K562 (cell line): ENCODE data around the gene CNOT1. TPM values are rescaled to one million over a fixed set of nuclear protein-coding genes. Genes with fewer than 3 reads are reported as not detected.

Experiments used
- ATAC-seq: fragments of 200-7000 bp; cut with Tn5 transposase; 3 replicates; pipeline ENCODE4 v1.9.1; 2020; ENCODE audit warnings: moderate library complexity
- BruUV-seq: library from RNA; stranded (reverse); fragments of 400-500 nt; replicated peaks from 2 replicates; lab custom pipeline; 2021; lab: Mats Ljungman, UMichigan
- CTCF ChIA-PET: fragments of 300-600 bp; formaldehyde crosslinking; extraction: SDS; loops from one replicate; lab custom pipeline; 2021; ENCODE audit warnings: low intra/inter-chr PET ratio; lab: Yijun Ruan, JAX
- POLR2A ChIA-PET: fragments of 300-600, 350-650 bp; sonication (Branson Sonifier 250); formaldehyde crosslinking; extraction: SDS; loops from one replicate; lab custom pipeline; 2021; ENCODE audit warnings: antibody characterized with exemption, inconsistent platforms; lab: Yijun Ruan, JAX
- DNase-seq, 4 experiments: peaks; one replicate each; pipeline versions ENCODE4 v3.0.0 to v3.0.0-alpha.2; 2011 to 2018; ENCODE audit warnings: low spot score in 3 of 4, mixed read lengths in 3 of 4; ENCODE audit errors: extremely low read depth in 1 of 4
- FAIRE-seq: peaks from 2 replicates; lab custom pipeline; 2011; peaks lifted over from hg19 to GRCh38; lab: Jason Lieb, UNC
- H2AFZ ChIP-seq: 2 replicates; pipeline ENCODE4 v1.6.0; 2011; ENCODE audit warnings: low read depth, low read length, control low read depth, inconsistent platforms
- H3K27ac ChIP-seq: fragments of 200-600 bp; 3 replicates; pipeline ENCODE4 v1.8.0; 2011; ENCODE audit warnings: low read depth, mild to moderate bottlenecking, control low read depth, inconsistent platforms, low read length, moderate library complexity, mixed read lengths; ENCODE audit errors: extremely low read depth
- H3K27me3 ChIP-seq, 2 experiments: fragments of 300-600 bp in 1 of 2; 2 replicates in 1 of 2; 3 replicates in 1 of 2; pipeline versions ENCODE4 v1.6.0 to v1.8.0; 2011; ENCODE audit warnings: inconsistent platforms in 2 of 2, low read length in 2 of 2, mild to moderate bottlenecking in 1 of 2, mixed read lengths in 1 of 2, moderate library complexity in 1 of 2; ENCODE audit not compliant: control insufficient read depth in 2 of 2, insufficient read depth in 2 of 2
- H3K36me3 ChIP-seq: fragments of 300-600 bp; 3 replicates; pipeline ENCODE4 v1.8.0; 2011; ENCODE audit warnings: mild to moderate bottlenecking, low read length, inconsistent platforms; ENCODE audit not compliant: control insufficient read depth, insufficient read depth
- H3K4me1 ChIP-seq, 2 experiments: fragments of 200-600 bp in 1 of 2; replicated peaks in 1 of 2; 2 replicates in 1 of 2; 3 replicates in 1 of 2; pipeline versions ENCODE4 v1.5.1 to v1.8.0; 2011; ENCODE audit warnings: inconsistent platforms in 2 of 2, low read length in 2 of 2, mild to moderate bottlenecking in 1 of 2, mixed read lengths in 1 of 2, moderate library complexity in 1 of 2; ENCODE audit not compliant: control insufficient read depth in 2 of 2, insufficient read depth in 2 of 2
- H3K4me2 ChIP-seq: 2 replicates; pipeline ENCODE4 v1.6.1; 2011; ENCODE audit warnings: low read length, control low read depth, inconsistent platforms, mixed read lengths; ENCODE audit not compliant: insufficient read depth
- H3K4me3 ChIP-seq: fragments of 200-600 bp; sonication (generic), shearing (Covaris generic); 2 replicates; pipeline ENCODE4 v1.5.1; 2016; ENCODE audit warnings: control low read depth, inconsistent platforms
- H3K79me2 ChIP-seq: fragments of 200-600 bp; 3 replicates; pipeline ENCODE4 v1.8.0; 2011; ENCODE audit warnings: low read length, inconsistent platforms; ENCODE audit not compliant: control insufficient read depth, insufficient read depth
- H3K9ac ChIP-seq, 2 experiments: 2 replicates each; pipeline versions ENCODE4 v1.6.0 to v1.6.1; 2011; ENCODE audit warnings: low read depth in 2 of 2, low read length in 2 of 2, control low read depth in 1 of 2, inconsistent platforms in 1 of 2, mild to moderate bottlenecking in 1 of 2, mixed read lengths in 1 of 2; ENCODE audit not compliant: insufficient read depth in 1 of 2
- H3K9me1 ChIP-seq: one replicate; pipeline ENCODE4 v1.6.0; 2011; ENCODE audit warnings: inconsistent platforms, mild to moderate bottlenecking, low read length, moderate library complexity; ENCODE audit not compliant: control insufficient read depth, insufficient read depth
- H3K9me3 ChIP-seq: replicated peaks from 2 replicates; pipeline ENCODE4 v1.5.1; 2011; ENCODE audit warnings: low read depth, low read length, inconsistent platforms; ENCODE audit not compliant: control insufficient read depth, insufficient read depth
- H4K20me1 ChIP-seq: replicated peaks from 2 replicates; pipeline ENCODE4 v1.6.1; 2011; ENCODE audit warnings: low read length, inconsistent platforms, mixed read lengths; ENCODE audit not compliant: control insufficient read depth, insufficient read depth
- BDP1 ChIP-seq: IDR thresholded peaks from 3 replicates; pipeline ENCODE4 v1.6.1; 2011; ENCODE audit not compliant: insufficient read length, insufficient read depth
- BRF1 ChIP-seq: IDR thresholded peaks from 3 replicates; pipeline ENCODE4 v1.6.1; 2011; ENCODE audit warnings: borderline replicate concordance, mild to moderate bottlenecking; ENCODE audit not compliant: insufficient read length; ENCODE audit errors: extremely low read depth
- CSDE1 ChIP-seq, 2 experiments: fragments of 450-650 bp; IDR thresholded peaks; 2 replicates each; pipeline ENCODE4 v1.6.1; 2016; ENCODE audit warnings: mild to moderate bottlenecking in 1 of 2
- FOXP1 ChIP-seq: sonication (generic); formaldehyde crosslinking; IDR thresholded peaks from 2 replicates; pipeline ENCODE4 v1.8.0; 2022; ENCODE audit warnings: mild to moderate bottlenecking, missing genetic modification reagents
- GATAD2B ChIP-seq: fragments of 450-650 bp; IDR thresholded peaks from 2 replicates; pipeline ENCODE4 v1.6.1; 2017; ENCODE audit warnings: mild to moderate bottlenecking, borderline replicate concordance
- MEF2A ChIP-seq: IDR thresholded peaks from 2 replicates; pipeline ENCODE4 v1.6.1; 2011; ENCODE audit warnings: low read depth, mild to moderate bottlenecking, low read length, moderate library complexity; ENCODE audit not compliant: control insufficient read depth
- PYGO2 ChIP-seq: fragments of 450-650 bp; IDR thresholded peaks from 2 replicates; pipeline ENCODE4 v1.6.1; 2016; ENCODE audit warnings: mild to moderate bottlenecking, missing genetic modification characterization, moderate library complexity, missing compliant biosample characterization
- RBM14 ChIP-seq: fragments of 200-400 bp; formaldehyde crosslinking; IDR thresholded peaks from 2 replicates; pipeline ENCODE4 v1.6.1; 2018; ENCODE audit warnings: low read depth, mild to moderate bottlenecking, low read length, moderate library complexity, borderline replicate concordance; ENCODE audit not compliant: insufficient read depth
- ZNF197 ChIP-seq: fragments of 200-800 bp; sonication (Bioruptor generic); IDR thresholded peaks from 2 replicates; pipeline ENCODE4 v1.6.1; 2016; ENCODE audit warnings: low read depth, missing genetic modification characterization, missing compliant biosample characterization
- ZNF584 ChIP-seq: fragments of 200-800 bp; sonication (Bioruptor generic); IDR thresholded peaks from 2 replicates; pipeline ENCODE4 v1.6.1; 2016; ENCODE audit warnings: low read depth, mild to moderate bottlenecking, missing genetic modification characterization, missing compliant biosample characterization
- ZNF707 ChIP-seq: fragments of 250-450 bp; sonication (Bioruptor Pico); conservative IDR thresholded peaks from 2 replicates; pipeline ENCODE4 v1.8.0; 2022; ENCODE audit warnings: inconsistent platforms, mild to moderate bottlenecking, moderate library complexity
- WGBS: fragments of 100-300 bp; shearing (Covaris generic); methylation state at CpG from one replicate; pipeline ENCODE4 v1.1.6; 2016; ENCODE audit warnings: low coverage, mixed read lengths; ENCODE audit not compliant: insufficient coverage; ENCODE audit errors: missing lambda C conversion rate; 5-methylcytosine and 5-hydroxymethylcytosine counted together
- in situ Hi-C: fragments of 300-500 bp; cut with MboI; formaldehyde crosslinking; loops from 4 replicates; pipeline ENCODE4 v1.15.0; 2018; ENCODE audit warnings: inconsistent platforms, mixed read lengths
- intact Hi-C: fragments of 100-400 bp; cut with micrococcal nuclease; formaldehyde crosslinking; loops from 2 replicates; pipeline ENCODE4 v1.14.2; 2022
- polyA plus RNA-seq, 8 experiments: library from polyadenylated mRNA; depleted of rRNA in 4 of 8; stranded (reverse) in 5 of 8; unstranded in 3 of 8; fragments of >200 nt; fragmentation: Nextera tagmentation in 2 of 8; fragmentation: Illumina TruSeq in 1 of 8; extraction: Ambion mirVana in 2 of 8; extraction: Trizol in 1 of 8; gene quantifications; 2 replicates each; pipeline versions ENCODE4 v1.2.1 to v1.2.3, GENCODE V29; 2011 to 2014; ENCODE audit warnings: inconsistent platforms in 1 of 8, missing spikeins in 1 of 8
- total RNA-seq, 7 experiments: library from RNA; depleted of rRNA in 6 of 7; stranded (reverse); fragments of >200 nt in 6 of 7; fragmentation: Illumina TruSeq in 2 of 7; extraction: Trizol in 2 of 7; gene quantifications; 2 replicates each; pipeline versions ENCODE4 v1.2.1 to v1.2.3, GENCODE V29; 2011 to 2021; ENCODE audit warnings: low replicate concordance in 1 of 7
- TF ChIP-seq, protein P1 (sequence below): fragments of 450-650 bp; conservative IDR thresholded peaks from 2 replicates; pipeline ENCODE4 v1.6.1; 2016; ENCODE audit warnings: missing genetic modification characterization, low read depth, mild to moderate bottlenecking, missing compliant biosample characterization, moderate library complexity
- TF ChIP-seq, protein P2 (sequence below): fragments of 450-650 bp; IDR thresholded peaks from 2 replicates; pipeline ENCODE4 v1.6.1; 2014; ENCODE audit warnings: low read depth, mild to moderate bottlenecking, moderate library complexity, borderline replicate concordance
- TF ChIP-seq, protein P3 (sequence below): fragments of 200-800 bp; sonication (Bioruptor generic); IDR thresholded peaks from 2 replicates; pipeline ENCODE4 v1.6.1; 2016; ENCODE audit warnings: missing genetic modification characterization, missing compliant biosample characterization

CNOT1 gene
- total and polyA plus RNA-seq, 9 of the 15 experiments (the other 6 are each of a cell fraction or from before 2014, with no cell fraction given), result 110 to 270 (median 220) TPM

DNA sequence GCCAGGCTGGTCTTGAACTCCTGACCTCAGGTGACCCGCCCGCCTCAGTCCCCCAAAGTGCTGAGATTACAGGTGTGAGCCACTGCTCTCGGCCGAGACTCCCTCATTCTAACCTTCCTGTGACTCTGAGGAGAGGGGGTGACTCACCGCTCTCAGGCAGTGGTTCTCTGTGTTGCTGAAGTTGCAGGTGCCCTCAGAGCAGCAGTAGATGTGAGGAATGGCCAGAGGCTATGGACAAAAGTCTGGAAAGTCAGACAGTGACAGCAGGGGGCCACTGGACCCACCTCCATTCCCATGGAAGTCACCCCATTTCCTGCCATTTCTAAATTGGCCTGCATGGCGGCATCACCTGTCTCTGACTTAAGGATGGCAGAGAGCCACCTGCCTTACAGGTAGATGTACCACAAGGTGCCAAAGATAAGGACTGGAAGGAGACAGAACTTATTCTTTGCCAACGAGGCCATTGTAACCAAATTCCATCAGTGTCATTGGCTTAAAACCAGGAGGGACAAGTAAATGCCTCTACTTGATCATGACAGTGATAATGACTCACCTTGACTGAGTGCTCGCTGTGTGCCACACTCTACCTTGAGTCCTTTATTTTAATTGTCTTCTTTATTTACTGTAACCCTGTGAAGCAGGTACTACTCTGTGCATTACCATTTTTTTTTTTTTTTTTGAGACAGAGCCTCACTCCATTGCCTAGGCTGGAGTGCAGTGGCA, 15.3 kb upstream of the CNOT1 start:
- no peaks in the 10 kb centered on the region for H4K20me1 ChIP-seq
- no peak overlapping the region for H3K4me2 ChIP-seq
- no peak overlapping the region for H3K27ac ChIP-seq
- H3K9me3 ChIP-seq, result no peaks in the 10 kb centered on the region
- H3K36me3 ChIP-seq, result no peaks in the 10 kb centered on the region
- no peak overlapping the region for H2AFZ ChIP-seq
- H3K9ac ChIP-seq, result no peak overlapping the region
- no peaks in the 10 kb centered on the region; a peak in 1 of 5 replicates for H3K27me3 ChIP-seq
- CTCF ChIA-PET, result no interaction called here
- BruUV-seq, result no TSS peak
- POLR2A ChIA-PET, result no interaction called here
- no peaks in the 10 kb centered on the region for H3K9me1 ChIP-seq
- intact Hi-C loops (no loop called here), in situ Hi-C loops (loop anchor here (10.0 kb wide), 1 partner anchor 300 kb away; no protein-coding TSS in a partner anchor)
- H3K79me2 ChIP-seq, result no peaks in the 10 kb centered on the region
- 10% methylated on average over 7 of the region's 8 CpGs for WGBS
- H3K4me3 ChIP-seq, result no peak overlapping the region
- ATAC-seq (no peak), DNase-seq (no peak), FAIRE-seq (no peak)
- H3K4me1 ChIP-seq, result no peaks in the 10 kb centered on the region; a peak in 1 of 5 replicates
- TF ChIP-seq RBM14, result no peak
- TF ChIP-seq CSDE1 (IDR thresholded peaks at IDR 0.05), result no peak
- TF ChIP-seq GATAD2B, result no peak
- TF ChIP-seq, protein P1, sequence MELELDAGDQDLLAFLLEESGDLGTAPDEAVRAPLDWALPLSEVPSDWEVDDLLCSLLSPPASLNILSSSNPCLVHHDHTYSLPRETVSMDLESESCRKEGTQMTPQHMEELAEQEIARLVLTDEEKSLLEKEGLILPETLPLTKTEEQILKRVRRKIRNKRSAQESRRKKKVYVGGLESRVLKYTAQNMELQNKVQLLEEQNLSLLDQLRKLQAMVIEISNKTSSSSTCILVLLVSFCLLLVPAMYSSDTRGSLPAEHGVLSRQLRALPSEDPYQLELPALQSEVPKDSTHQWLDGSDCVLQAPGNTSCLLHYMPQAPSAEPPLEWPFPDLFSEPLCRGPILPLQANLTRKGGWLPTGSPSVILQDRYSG (tag), result no peak
- no peak for TF ChIP-seq ZNF707 (CRISPR knock-in tag)
- TF ChIP-seq FOXP1 (CRISPR knock-in tag), result no peak
- TF ChIP-seq, protein P2, sequence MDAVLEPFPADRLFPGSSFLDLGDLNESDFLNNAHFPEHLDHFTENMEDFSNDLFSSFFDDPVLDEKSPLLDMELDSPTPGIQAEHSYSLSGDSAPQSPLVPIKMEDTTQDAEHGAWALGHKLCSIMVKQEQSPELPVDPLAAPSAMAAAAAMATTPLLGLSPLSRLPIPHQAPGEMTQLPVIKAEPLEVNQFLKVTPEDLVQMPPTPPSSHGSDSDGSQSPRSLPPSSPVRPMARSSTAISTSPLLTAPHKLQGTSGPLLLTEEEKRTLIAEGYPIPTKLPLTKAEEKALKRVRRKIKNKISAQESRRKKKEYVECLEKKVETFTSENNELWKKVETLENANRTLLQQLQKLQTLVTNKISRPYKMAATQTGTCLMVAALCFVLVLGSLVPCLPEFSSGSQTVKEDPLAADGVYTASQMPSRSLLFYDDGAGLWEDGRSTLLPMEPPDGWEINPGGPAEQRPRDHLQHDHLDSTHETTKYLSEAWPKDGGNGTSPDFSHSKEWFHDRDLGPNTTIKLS, result no peak
- TF ChIP-seq ZNF197 (CRISPR knock-in tag), result no peak
- no peak for TF ChIP-seq BRF1
- TF ChIP-seq, protein P3, sequence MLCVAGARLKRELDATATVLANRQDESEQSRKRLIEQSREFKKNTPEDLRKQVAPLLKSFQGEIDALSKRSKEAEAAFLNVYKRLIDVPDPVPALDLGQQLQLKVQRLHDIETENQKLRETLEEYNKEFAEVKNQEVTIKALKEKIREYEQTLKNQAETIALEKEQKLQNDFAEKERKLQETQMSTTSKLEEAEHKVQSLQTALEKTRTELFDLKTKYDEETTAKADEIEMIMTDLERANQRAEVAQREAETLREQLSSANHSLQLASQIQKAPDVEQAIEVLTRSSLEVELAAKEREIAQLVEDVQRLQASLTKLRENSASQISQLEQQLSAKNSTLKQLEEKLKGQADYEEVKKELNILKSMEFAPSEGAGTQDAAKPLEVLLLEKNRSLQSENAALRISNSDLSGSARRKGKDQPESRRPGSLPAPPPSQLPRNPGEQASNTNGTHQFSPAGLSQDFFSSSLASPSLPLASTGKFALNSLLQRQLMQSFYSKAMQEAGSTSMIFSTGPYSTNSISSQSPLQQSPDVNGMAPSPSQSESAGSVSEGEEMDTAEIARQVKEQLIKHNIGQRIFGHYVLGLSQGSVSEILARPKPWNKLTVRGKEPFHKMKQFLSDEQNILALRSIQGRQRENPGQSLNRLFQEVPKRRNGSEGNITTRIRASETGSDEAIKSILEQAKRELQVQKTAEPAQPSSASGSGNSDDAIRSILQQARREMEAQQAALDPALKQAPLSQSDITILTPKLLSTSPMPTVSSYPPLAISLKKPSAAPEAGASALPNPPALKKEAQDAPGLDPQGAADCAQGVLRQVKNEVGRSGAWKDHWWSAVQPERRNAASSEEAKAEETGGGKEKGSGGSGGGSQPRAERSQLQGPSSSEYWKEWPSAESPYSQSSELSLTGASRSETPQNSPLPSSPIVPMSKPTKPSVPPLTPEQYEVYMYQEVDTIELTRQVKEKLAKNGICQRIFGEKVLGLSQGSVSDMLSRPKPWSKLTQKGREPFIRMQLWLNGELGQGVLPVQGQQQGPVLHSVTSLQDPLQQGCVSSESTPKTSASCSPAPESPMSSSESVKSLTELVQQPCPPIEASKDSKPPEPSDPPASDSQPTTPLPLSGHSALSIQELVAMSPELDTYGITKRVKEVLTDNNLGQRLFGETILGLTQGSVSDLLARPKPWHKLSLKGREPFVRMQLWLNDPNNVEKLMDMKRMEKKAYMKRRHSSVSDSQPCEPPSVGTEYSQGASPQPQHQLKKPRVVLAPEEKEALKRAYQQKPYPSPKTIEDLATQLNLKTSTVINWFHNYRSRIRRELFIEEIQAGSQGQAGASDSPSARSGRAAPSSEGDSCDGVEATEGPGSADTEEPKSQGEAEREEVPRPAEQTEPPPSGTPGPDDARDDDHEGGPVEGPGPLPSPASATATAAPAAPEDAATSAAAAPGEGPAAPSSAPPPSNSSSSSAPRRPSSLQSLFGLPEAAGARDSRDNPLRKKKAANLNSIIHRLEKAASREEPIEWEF (CRISPR knock-in tag), result no peak
- TF ChIP-seq BDP1, result no peak
- no peak for TF ChIP-seq ZNF584
- no peak for TF ChIP-seq PYGO2 (tag)
- TF ChIP-seq MEF2A, result no peak
